Measurements from ENCODE around the gene DLG2.
"Not testable (repeated sequence)": the region's sequence is repeated elsewhere in the genome, so short reads cannot be mapped to it uniquely, and the experiment has no call there.

The DLG2 gene

DNA sequence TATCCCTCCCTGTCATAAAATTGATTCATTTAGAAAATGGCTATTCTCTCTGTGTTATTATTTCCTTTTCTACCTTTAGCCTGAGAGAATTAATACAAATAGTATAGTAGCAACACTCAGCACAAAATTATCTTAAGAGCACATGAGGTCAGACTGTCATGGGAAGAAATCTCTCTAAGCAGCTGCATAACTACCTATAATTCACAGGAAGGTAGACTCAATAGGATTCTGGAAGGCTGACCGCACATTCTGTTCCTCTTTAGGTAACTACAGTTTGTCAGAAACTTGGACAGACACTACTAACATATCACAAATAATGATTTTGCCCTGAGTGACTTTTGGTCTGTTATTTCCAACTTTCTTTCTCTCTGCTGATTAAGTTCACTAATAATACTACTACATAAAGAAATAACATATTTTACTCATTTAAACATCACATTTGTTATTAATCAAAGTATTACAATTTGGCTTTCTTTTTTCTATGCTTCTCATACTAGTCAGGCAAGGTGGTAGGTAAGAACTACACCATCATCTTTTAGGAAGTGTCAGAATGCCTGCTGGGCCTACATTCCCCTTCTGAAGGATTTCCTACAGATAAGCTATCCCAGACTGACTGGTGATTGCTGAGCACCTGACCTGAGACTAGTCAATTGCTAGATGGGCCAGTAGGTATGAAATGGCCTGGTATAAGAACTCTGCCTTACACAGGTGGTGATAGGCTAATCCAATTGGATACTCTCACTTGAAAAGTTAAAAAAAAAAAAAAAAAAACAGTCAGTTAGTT lies 325.1 kb downstream of the DLG2 start:
- no peak for DNase-seq

DNA sequence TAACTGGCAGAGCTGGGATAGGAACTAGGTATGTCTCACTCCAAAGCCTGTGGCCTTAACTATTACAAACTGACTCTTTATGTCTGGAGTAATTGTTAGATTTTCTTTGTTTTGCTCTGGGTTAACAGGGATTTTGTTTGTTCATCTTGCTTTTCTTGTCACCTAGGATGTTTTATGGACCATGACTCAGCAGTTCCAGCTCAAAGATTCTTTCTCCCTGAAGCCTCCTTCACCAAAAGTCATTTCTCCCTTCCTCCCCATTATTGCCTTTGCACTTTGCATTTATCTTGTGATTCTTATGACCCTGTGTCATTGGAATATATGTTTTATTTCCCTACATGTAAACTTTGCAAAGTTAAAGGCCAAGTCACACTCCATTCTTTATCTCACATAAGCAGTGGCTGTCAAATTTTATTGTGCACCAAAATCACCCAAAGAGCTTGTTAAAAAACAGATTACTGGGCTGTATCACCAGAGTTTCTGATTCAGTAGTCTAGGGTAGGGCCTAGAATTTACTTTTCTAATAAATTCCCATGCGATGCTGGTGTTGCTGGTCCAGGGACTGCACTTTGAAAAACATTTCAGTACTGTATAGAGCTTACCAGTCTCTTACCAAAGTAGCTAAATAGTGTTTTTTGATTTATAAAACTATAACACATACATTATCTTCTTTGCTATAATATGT lies 327.7 kb downstream of the DLG2 start:
- no peak for DNase-seq

DNA sequence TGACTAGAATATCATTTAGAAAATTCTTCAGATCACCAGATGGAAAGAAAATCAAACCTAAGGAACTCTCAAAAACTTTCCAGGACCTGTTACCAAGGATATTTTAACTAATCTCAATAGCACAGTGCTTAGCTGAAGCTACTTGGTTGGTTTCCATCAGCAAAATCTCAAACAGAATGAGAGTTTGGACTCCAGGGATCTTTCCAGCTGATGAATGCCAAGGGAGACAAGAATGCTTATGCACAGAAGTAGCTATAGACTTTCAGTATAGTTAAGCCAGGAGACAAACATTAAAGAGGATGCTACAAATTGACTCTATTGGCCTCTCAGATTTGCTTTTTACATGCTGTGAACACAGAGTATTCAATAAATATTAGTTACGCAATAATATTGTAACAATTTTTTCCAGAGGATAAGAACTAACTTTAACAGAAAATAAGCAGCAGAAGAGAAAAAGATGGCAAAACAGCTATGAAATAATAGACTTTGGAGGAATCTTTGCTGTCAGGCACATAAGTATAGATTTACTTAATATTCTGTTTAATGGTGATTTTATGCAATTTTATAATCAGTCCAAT lies 331.4 kb downstream of the DLG2 start:
- DNase-seq: no peak

DNA sequence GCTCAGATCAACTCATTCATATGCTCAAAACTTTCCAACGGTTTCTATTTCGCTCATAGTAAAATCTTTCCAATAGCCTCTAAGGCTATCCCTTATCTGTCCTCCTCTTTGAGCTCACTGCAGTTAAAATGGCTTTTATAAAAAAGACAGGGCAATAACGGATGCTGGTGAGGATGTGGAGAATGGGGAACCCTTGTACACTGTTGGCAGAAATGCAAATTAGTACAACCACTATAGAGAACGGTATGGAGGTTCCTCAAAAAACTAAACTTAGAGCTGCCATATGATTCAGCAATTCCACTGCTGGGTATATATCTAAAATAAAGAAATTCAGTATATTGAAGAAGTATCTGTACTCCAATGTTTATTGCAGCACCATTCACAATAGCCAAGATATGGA lies 345.6 kb downstream of the DLG2 start:
- no peak for DNase-seq

DNA sequence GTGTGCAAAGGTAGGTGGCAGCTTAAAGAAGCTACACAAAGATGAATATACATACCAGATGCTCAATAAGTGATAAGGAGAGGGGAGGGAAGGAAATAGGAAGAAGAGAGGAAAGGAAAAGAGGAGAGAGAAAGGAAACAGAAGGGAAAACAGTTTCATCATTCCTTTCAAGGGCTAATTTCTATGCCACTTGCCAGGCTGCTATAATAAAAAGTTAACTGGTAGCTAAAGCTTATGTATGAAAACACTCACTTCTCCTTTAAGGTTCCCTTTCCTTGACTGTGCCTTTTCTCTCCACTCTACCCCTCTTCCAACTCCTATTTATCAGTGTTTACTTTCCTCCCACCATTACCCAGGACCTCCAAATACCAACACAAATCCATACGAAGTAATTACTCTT lies 347.9 kb downstream of the DLG2 start:
- no peak for DNase-seq

DNA sequence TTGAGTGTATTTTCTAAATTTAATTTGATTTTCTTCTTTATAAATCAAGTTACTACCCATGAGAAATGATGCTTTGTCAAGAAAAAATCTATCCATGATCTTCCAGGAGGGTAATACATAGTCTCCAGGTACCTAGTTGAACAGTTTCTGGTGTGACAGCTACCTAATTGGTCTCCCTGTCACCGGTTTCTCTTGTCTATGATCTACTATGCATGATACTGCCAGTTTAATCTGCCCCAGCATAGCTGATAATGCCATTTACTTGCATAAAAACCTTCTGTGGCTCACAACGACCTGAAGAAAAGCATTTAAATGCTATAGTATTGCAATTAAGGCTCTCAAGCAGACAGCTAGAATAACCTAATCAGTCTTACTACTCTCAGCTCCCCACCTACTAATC lies 349.5 kb downstream of the DLG2 start:
- DNase-seq: no peak

DNA sequence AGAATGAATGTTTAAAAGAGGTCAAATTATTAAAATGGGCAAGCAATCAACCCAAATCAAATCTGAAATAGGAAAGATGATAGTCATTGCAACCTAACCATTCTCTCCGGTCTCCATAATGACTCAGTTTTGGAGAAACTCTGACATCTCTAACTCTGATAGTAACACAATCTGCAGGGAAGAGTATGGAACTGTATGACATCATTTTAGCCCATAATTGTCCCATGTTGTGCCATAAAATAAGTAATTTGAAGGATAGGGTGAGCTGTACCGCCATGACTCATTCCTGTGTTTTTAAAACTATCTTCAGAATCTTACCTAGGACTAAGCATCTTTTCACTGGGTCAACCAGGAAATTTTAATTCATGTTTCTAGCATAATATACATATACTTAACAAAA lies 350.8 kb downstream of the DLG2 start:
- no peak for DNase-seq

DNA sequence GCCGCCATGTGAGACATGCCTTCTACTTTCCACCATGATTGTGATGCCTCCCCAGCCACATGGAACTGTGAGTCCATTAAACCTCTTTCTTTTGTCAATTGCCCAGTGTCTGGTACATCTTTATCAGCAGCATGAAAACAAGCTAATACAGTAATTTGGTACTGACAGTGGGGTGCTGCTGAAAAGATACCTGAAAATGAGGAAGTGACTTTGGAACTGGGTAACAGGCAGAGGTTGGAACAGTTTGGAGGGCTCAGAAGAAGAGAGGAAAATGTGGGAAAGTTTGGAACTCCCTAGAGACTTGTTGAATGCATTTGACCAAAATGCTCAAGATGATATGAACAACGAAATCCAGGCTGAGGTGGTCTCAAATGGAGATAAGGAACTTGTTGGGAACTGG lies 356.8 kb downstream of the DLG2 start:
- DNase-seq: not testable (repeated sequence)

DNA sequence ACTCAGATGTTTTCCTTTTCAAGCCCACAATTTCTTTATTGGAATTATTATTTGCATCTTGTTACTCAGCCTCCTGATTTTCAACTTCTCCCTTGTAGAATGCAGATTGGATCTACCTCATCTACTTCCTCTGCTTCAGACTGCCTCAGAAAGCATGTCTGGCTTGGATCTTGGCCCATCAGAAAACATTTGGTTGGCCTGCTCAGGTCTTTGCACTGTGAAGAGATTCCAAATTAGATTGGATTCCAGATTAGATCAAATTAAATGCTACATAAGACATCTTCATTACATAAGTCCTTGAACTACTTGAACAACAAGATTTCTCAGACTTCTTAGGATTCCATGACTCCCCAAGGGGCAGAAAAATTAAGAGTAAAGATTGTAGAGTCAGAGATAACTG lies 358.0 kb downstream of the DLG2 start:
- no peak for DNase-seq

DNA sequence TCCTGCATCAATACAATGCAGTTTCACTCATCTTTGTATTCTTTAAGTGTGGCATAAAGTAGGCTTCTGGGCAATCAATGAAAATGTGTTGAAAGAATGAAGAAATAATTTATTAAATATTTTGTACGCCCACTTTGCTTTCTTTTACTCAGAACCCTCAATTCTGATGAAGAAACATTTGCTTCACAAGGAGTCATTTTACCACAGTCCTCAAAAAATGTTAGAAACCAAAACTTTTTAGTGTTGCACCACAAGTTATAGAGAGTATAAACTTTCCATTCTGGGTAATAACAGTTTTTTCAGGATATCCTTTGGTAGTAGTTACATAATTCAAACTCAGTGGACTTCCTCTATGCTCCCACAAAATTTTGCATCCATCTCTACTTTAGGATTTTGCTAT lies 360.5 kb downstream of the DLG2 start:
- DNase-seq: no peak

DNA sequence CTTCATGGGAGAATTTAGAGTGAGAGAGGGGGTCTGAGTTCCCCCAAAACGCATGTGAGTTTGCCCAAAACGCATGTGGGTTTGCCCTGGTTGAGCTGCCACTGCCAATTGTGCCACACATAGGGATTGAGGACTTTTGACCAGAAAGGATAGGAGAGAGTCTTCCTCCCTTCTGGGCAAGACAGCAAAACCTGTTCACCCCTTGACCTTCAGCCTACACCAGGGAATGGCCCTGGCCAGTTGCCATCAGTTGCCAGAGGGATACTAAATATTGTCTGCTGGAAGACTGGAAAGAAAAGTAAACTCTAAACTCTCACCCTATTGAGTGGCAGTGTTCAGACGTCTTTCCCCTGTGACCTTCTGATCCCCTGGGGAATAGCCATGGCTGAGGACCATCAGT lies 363.8 kb downstream of the DLG2 start:
- no peak for DNase-seq

DNA sequence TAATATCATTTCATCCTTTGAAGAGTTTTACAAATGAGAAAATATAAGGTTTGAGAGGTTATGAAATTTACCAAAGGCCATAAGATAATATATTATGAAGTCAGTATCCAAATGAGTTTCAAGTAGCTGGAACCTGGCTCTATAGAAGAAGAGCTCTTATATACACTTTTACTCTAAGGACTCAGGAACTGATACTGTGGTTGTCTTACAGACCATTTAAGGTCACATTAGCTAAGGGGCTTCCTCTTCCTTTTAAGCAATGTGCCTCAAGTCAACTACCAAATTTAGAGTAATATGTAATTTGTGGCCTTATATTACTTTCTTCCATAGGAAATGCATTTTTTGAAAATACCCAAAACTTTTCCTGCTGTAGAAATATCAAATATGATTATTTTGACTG lies 369.3 kb downstream of the DLG2 start:
- DNase-seq: no peak

DNA sequence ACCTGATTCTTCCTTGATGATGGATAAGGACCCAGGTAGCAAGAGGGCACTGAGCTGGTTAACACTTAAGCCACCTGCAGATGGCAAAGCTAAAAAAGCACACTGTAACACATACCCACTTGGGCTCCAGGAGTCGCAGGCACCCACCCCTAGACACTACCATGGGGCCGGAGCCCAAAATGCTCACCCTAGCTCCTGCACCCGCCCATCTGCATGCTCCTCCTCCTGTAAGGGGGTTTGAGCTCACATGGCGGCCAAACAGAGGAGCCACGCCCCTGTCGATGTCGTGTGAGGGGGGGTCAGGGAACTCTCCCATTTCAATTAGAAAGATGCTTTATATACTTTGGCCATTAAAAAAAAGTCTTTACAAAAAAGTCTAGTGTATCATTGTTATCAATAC lies 370.7 kb downstream of the DLG2 start:
- DNase-seq: no peak

DNA sequence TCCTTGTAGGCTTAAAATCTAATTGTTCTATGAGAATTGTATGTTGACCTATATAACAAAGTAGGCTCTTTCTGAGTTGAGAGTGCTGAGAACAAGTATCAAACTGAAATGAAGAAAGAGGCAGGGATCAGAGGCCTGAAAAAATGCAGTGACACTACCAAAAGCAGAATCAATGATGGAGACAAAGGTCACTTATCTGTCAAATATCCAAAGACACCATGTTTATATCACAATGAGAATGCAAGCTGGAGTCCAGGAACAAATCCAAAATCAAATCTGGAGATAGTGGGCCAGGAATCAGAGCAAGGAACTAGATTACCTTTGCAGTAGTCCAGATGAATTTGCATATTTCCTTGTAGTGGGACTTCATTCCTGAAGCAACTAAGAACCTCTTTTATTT lies 377.7 kb downstream of the DLG2 start:
- no peak for DNase-seq

DNA sequence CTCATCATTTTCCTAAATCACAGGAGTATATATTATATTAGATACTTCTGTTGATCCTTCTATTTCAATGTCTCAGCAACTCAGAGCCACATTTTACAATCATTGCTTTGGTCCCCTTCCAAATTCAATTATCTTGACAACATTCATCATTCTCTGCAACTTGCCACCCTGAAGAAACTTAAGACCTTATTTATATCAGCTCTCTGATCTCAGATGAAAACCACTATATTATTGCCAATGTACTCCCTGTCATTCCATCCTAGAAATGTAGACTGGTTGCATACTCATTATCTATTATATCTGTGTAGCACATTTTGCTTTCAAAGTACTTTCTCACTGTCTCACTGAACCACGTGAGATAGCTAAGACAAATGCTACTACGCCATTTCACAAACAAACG lies 379.3 kb downstream of the DLG2 start:
- no peak for DNase-seq

DNA sequence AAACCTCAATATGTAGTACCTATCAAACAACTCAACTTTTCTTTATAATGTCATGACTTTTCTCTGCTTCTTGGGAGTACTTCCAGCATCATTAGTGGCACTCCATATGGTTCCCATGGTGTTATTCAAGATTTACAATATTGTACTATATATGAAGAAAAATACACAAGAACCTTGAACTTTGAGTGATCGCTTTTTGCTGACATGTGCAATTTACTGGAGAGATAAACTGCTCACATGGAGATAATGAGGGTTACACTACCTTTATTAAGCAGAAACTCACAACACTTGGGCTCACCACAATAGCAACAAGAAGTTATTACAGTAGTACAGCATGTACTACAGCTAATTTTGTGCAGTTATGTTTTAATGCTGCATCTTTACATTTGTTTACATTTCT lies 388.2 kb downstream of the DLG2 start:
- DNase-seq: no peak

DNA sequence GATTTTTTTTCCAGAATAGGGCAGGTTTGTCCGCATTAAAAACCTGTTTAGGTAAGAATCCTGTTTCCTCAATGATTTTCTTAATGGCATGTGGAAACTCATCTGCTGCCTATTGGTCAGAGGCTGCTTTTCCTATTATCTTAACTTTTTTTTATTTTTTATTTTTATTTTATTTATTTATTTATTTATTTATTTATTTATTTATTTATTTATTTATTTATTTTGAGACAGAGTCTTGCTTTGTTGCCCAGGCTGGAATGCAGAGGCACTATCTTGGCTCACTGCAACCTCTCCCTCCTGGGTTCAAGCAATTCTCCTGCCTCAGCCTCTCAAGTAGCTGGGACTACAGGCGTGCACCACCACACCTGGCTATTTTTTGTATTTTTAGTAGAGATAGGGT lies 389.1 kb downstream of the DLG2 start:
- DNase-seq: not testable (repeated sequence)

DNA sequence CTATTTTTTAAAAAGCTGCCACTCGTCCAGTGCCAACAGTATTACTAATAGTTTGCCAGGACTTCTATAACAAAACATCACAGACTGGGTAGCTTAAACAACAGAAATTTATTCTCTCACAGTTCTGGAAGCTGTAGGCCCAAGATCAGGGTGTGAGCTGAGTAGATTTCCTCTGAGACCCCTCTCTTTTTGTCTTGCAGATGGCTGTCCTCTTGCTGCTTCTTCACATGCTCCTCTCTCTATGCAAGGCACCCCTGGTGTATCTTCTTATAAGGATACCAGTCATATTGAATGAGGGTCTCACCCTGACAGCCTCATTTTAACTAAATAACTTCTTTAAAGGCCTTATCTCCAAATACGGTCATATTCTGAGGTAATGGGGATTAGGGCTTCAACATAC lies 390.9 kb downstream of the DLG2 start:
- DNase-seq: no peak

DNA sequence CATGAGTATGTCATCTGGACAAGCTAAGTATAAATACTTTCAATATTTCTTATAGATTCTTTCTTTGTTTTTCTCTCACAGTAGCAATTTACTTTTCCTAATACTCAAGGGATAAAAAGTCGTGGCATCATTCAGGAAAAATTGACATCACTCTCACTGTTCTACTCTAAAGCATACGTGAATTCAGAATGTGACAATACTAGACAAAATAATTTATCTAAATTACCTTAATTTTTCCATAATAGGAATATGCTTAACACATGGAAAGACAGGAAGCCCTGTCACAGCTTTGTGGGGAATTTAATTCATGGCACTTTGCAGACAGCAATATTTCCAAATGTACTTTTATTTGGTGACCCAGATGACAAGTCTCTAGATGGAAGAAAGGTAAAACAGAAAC lies 394.6 kb downstream of the DLG2 start:
- DNase-seq: no peak

DNA sequence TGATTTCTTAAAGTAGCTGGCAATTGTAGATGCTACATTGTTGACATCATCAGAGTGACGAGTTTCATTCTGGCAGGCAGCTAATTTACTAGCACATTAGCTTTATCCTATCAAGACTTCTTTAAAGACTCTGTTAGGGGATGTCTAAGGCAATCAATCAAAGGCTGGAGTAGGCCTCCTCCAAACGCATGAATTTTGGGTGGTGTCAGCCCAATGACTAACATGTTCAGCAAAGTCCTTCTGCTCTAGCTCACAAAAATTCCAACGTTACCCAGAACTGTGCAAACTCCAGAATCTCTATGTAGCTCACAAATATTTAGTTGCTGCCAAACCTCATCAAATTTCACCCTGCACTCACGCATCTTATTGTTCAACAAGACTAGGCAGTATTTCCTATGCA lies 395.6 kb downstream of the DLG2 start:
- no peak for DNase-seq

DNA sequence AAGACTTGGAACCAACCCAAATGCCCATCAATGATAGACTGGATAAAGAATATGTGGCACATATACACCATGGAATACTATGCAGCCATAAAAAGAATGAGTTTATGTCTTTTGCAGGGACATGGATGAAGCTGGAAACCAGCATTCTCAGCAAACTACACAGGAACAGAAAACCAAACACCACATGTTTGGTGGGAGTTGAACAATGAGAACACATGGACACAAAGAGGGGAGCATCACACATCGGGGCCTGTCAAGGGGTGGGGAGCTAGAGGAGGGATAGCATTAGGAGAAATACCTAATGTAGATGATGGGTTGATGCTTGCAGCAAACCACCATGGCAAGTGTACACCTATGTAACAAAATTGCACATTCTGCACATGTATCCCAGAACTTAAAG lies 397.4 kb downstream of the DLG2 start:
- not testable (repeated sequence) for DNase-seq

DNA sequence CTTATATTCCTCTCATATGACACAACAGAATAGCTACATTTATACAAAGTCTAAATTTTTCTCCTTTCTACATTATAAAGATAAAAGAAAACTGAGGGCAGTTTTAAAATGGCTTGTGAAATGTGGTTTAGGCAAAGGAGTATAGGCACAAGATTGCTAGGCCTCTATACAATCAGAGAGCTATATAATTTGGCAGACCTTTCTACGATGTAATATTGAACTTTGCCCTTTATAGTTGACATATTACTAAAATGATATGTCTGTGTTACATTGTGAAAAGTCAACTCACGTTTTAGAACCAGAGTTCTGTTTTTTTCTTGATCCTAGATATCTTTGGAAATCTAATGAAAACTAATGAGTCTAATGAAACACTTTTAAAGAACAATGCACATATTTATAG lies 430.2 kb downstream of the DLG2 start:
- DNase-seq: no peak

DNA sequence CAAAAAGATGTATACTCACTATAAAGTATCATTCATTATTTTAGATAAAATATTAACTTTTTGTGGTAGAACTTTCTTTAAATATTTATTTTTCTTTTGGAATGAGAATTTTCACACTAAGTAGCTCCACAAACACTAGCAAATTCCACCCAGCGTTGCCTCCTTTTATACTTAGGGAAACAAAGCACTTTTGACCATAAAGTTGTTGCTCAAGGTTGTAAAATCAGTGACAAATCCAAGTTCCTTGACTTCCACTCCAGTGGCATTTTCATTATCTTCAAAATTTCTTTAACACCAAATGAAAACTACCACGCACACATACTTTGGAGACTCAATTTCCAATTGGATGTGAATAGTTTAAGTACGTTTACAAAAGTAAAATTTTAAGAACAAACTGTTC lies 431.2 kb downstream of the DLG2 start:
- DNase-seq: no peak

DNA sequence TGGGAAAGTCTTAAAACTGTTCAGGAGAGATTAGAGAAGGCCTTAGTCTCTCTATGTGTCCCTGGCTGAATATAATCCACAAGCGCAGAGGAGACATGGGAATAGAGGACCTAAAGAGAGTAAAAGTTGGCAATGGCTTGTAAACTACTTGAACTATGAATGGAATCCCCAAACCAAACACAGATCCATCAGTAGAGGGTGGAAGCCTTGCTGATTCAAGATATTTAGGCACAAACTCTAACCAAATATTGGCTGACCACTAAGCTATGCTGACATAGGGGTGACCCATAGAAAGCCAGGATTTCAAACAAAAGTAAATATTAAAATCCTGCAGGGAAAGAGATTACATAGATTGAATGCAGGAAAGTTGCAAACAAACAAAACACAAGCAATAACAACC lies 439.2 kb downstream of the DLG2 start:
- no peak for DNase-seq

DNA sequence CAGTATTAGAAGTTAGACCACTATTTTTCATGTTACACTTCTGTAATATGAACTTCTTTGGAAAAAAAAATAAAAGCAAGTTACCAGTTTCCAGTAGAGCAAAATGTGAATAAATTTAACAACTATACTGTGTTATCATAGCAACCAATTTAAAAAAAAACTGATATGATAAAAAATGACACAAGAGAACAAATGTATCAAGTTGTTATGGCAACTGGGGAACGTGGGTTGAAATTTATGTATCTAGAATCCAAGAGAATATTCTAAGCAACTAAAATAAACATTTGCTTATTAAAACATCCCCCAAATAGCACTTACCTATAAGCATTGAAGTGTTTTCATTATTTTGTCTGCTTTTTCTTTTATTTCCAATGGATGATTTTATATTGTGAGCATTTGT lies 442.4 kb downstream of the DLG2 start:
- DNase-seq: no peak
